Mucosa of stomach (tissue), 1 donor: ENCODE data around the gene C18orf63.
"Not testable (repeated sequence)": the region's sequence is repeated elsewhere in the genome, so short reads cannot be mapped to it uniquely, and the experiment has no call there.

Source experiments
- H3K27me3 ChIP-seq: one replicate; pipeline ENCODE4 v1.7.0; 2013; ENCODE audit warnings: mild to moderate bottlenecking, low read length; ENCODE audit not compliant: control insufficient read depth, insufficient read depth
- H3K36me3 ChIP-seq: one replicate; pipeline ENCODE4 v1.7.0; 2013; ENCODE audit warnings: low read length; ENCODE audit not compliant: control insufficient read depth, insufficient read depth
- H3K4me1 ChIP-seq: one replicate; pipeline ENCODE4 v1.7.0; 2013; ENCODE audit warnings: mild to moderate bottlenecking, low read length; ENCODE audit not compliant: control insufficient read depth, insufficient read depth
- H3K4me3 ChIP-seq: one replicate; pipeline ENCODE4 v1.7.0; 2013; ENCODE audit warnings: low read length
- H3K9ac ChIP-seq: one replicate; pipeline ENCODE4 v1.7.0; 2013; ENCODE audit warnings: mild to moderate bottlenecking, low read length, moderate library complexity
- H3K9me3 ChIP-seq: one replicate; pipeline ENCODE4 v1.7.0; 2013; ENCODE audit warnings: mild to moderate bottlenecking, low read length, moderate library complexity; ENCODE audit not compliant: control insufficient read depth
- donor health status: Pancreatic carcinoma.

Gene C18orf63

DNA sequence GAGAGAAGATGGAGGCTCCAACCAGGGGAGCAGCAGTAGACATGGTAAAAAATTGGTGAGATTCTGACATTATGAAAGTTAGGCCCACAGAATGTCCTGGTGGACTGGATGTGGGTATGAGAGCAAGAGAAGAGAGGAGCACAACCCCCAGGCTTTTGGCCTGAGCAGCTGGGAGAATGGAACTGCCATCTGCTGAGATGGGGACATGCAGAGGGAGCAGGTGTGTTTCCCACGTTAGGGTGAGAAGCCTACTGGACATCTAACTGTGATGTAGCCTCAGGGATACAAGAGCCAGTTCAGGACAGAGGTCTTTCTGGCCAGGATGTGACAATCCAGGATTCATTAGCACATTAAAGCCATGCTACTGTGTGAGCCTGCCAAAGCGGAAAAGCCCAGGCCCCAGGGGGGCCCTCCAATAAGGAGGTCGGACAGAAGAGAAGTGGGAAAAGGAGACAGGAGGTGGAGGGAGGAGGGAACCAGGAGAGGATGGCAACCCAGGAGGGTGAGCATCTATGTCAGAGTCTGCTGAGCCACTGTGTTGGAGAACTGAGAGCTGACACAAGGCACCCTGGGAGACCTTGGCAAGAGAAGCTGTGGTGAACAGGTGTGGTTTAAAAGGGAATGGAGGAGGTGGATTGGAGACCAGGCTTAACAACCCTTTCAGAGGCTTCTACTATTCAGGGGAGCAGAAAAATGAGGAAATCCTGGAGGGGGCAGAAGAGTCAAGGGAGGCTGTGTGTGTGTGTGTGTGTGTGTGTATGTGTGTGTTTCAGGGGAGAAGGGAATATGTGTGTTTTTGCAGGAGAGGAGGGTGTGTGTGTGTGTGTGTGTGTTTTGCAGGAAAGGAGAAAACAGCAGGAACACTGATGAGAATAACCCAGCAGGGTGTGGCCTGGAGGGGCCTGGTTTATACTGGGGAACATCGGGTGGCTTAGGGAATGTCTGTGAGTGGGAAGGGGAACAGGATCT lies 34.3 kb upstream of the C18orf63 start:
- Histone ChIP-seq H3K27me3 (no peaks in the 10 kb centered on the region), H3K36me3 (no peaks in the 10 kb centered on the region), H3K9ac (no peak overlapping the region), H3K4me1 (peaks cover 37% of the 10 kb centered on the region), H3K9me3 (no peaks in the 10 kb centered on the region), H3K4me3 (no peak overlapping the region)

DNA sequence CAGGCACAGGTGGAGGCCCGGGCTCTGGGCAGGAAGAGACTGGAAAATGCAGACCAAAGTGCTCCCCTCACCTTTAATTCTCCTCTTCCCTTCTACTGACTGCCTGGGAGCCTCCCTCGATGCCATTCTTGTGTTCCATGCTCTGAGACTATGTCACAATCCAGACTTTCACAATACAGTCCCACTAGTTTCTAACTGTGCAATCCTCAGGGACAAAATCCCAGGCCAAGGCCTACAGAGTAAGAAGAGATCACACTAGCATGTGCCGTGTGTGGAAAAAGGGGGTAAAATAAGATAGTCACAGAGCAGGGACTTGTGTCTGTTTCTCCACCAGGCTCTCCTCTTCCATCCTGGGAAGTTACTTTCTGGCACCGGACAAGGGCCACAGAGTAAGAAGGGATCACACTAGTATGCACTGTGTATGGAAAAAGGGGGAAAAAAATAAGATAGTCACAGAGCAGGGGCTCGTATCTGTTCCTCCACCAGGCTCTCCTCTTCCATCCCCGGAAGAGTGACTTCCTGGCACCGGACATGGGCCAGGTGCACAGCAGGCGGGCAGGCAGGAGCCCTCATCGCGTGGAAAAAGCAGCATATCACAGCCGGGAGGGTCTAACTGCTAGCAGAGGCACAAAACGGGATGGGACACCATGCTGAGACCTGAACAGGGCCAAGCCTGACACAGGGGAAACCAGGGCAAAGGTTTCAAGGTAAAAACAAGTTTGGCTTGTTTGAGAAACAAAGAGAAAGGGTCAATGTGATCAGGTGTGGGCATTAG lies 33.5 kb upstream of the C18orf63 start:
- peak overlapping the region; percentile 8 for H3K9ac ChIP-seq
- H3K4me3 ChIP-seq, result no peak overlapping the region
- no peaks in the 10 kb centered on the region for H3K9me3 ChIP-seq
- H3K36me3 ChIP-seq, result no peaks in the 10 kb centered on the region
- peaks cover 37% of the 10 kb centered on the region for H3K4me1 ChIP-seq
- no peaks in the 10 kb centered on the region for H3K27me3 ChIP-seq

DNA sequence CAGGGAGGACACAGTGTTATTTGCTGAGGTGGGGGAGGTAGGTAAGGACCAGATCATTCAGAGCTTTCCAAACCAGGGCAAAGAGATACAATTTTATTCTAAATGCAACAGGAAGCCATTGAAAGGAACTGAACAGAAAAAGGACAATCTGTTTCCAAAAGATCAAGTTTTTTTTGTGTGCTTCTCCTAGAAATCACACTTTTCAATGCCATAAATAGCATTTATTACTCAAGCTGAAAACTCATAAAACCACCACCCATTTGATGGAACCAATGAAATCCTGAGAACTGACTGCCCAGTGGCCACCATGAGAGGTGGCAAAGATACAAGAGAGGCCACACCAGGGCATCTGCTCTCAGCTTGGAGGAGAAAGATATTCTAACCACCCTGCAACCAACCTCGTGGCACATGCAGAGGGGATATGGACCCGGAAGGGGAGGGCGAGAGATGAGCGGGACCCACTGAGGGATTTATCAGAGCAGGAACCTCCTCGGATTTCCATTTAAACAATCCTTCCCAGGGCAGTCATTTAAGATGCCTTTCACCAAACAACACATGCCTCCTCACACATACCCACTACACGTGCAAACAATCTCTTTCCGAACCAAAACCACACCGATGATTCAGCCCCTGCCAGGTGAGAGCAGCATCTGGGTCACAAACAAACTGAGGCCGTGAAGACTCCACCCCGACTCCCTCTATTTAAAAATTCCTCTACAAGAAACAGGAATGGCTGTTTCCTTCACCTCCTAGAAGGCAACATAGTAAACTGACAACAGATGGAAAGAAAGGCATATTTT lies 32.7 kb upstream of the C18orf63 start:
- Histone ChIP-seq H3K4me3 (no peak overlapping the region), H3K4me1 (peaks cover 37% of the 10 kb centered on the region)

DNA sequence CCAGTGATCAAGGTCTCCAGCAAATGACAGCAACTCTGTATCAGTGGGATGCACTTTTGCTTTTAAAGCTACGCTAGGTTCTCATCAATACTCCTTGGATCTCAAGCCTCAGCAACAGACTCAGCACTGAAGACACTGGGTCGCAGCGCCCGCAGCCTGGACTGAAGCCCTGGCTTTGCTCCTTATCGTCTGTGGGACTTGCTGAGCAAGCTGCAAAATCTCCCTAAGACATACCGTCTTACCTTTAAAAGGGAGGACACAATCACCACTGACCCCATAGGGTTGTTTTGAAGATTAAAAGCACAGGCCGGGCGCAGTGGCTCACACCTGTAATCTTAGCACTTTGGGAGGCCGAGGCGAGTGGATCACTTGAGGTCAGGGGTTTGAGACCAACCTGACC lies 32.0 kb upstream of the C18orf63 start:
- Histone ChIP-seq H3K4me3 (no peak overlapping the region), H3K9me3 (no peaks in the 10 kb centered on the region), H3K9ac (no peak overlapping the region), H3K4me1 (peaks cover 38% of the 10 kb centered on the region), H3K36me3 (no peaks in the 10 kb centered on the region), H3K27me3 (no peaks in the 10 kb centered on the region)

More for the DNA sequence above, 32.7 kb upstream of the C18orf63 start:
- Histone ChIP-seq H3K36me3 (no peaks in the 10 kb centered on the region), H3K27me3 (no peaks in the 10 kb centered on the region), H3K9ac (peak overlapping the region; percentile 8), H3K9me3 (no peaks in the 10 kb centered on the region)

DNA sequence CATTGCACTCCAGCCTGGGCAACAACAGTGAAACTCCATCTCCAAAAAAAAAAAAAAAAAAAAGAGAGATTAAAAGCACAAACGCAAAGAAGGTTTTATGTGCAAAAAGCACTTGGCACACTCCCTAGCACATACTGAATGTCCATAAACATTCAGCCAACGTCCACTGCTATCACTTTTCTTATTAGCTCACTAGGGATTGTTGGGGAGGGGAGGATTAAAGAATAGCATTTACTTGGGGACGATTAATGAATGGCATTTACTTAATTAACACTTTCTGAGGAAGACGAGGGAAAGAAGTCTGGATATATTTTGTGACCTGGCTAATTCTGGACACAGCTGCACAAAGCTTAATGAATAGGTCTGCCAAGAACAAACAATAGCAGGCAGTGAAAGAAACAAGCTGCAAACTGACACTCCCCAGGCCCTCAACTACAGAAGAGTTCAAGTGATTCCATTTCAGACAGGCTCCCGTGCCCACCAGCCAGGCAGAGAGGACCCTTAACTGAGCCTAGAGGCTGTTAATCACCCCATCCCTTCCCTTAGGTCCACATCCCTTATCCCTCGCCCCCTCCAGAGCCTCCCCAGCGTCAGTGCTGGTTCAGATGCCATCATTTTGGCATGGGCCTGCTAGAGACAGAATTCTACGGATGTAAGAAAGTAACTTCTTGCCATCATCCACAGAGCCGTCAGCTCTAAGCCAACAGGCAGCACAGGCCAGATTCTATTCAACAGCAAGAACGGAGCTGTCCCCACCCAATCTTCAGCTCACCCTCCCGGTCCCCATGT lies 31.3 kb upstream of the C18orf63 start:
- Histone ChIP-seq H3K9ac (no peak overlapping the region), H3K27me3 (no peaks in the 10 kb centered on the region), H3K36me3 (no peaks in the 10 kb centered on the region), H3K4me3 (no peak overlapping the region), H3K9me3 (no peaks in the 10 kb centered on the region), H3K4me1 (peaks cover 46% of the 10 kb centered on the region)

DNA sequence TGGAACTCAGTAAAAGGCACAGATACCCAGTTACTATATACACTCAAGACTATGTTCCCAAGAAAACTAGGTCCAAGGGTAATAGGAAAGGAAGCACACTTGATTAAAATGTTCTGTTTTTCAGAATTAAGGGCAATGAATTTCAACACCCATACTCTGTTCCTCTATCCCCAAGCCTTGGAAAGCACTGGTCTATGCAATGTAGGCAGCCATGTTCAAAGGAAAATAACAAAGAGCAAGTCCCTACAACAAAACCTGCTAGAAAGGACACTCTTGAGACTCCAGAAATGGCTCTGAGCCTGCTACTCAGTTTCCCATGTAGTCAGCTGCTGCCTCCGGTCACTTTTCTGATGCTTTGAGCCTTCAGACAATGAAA lies 30.7 kb upstream of the C18orf63 start:
- peaks cover 51% of the 10 kb centered on the region for H3K4me1 ChIP-seq
- no peak overlapping the region for H3K4me3 ChIP-seq
- H3K9me3 ChIP-seq, result no peaks in the 10 kb centered on the region
- H3K27me3 ChIP-seq, result no peaks in the 10 kb centered on the region
- H3K36me3 ChIP-seq, result no peaks in the 10 kb centered on the region
- H3K9ac ChIP-seq, result no peak overlapping the region

DNA sequence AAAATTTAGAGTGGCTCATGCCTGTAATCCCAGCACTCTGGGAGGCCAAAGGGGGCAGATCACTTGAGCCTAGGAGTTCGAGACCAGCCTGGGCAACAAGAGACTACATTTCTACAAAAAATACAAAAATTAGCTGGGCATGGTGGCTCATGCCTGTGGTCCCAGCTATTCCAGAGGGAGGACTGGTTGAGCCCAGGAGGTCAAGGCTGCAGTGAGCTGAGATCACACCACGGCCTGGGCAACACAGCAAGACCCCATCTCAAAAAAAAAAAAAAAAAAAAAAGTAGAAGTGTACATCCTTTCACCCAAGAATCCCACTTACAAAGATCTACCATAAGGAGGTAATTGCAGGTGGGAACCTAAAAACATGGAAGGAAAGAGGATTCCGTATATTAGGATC lies 30.1 kb upstream of the C18orf63 start:
- not testable (repeated sequence) for H3K4me3 ChIP-seq, H3K9me3 ChIP-seq, H3K36me3 ChIP-seq, H3K27me3 ChIP-seq, H3K9ac ChIP-seq
- peaks cover 51% of the 10 kb centered on the region for H3K4me1 ChIP-seq

DNA sequence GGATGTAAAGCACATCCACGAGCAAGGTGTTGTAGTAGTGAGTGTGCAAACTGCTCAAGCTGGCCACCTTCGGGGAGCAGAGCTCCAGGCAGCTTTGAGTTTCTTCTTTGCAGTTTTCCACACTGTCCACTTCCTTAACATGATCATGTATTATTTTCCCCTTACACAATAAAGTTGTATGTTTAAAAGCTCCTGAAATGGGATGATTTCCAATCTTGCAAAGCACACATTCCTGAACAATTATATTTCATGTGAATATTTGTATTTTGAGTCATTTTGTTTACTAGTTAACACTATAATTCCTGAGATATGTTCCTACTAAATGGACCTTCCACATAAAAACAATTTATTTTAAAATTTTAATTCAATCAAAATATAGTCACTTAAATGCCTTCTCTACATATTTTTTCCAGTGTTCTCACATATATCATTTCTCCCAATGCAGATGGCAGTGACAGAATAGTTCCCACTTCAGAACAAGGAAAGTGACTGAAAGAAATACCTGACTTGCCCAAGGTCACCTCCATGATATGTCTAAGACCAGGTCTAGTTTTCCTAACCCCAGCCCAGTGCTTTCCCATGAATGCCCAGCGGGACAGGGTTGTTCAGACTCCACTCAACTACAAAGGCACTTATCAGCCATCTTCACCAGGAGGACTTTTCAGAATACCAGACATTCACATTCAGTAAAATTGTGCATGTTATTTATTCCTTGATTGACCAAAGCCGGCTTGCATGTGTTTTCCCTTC lies 29.4 kb upstream of the C18orf63 start:
- H3K4me3 ChIP-seq, result no peak overlapping the region
- no peaks in the 10 kb centered on the region for H3K36me3 ChIP-seq
- H3K9ac ChIP-seq, result no peak overlapping the region
- H3K4me1 ChIP-seq, result peaks cover 51% of the 10 kb centered on the region
- H3K9me3 ChIP-seq, result no peaks in the 10 kb centered on the region
- no peaks in the 10 kb centered on the region for H3K27me3 ChIP-seq

DNA sequence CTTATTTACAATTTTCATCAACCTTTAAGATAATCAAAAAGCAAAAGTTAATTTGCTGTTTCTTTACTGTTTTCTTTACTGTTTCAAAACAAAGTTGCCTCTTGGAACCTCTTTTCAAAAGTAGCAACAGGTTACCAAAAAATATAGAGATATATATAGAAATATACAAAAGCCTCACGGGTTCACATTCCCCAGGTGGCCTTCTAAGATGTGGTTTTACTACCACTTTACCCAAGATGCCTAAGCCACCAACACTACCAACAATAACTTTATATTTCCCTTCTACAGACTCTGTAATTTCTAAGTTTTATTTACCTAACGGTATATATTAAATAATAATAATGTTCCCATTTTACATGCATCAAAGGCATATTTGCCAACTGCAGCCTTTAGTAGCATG lies 28.8 kb upstream of the C18orf63 start:
- H3K9me3 ChIP-seq, result no peaks in the 10 kb centered on the region
- H3K27me3 ChIP-seq, result no peaks in the 10 kb centered on the region
- H3K36me3 ChIP-seq, result no peaks in the 10 kb centered on the region
- H3K4me1 ChIP-seq, result peaks cover 46% of the 10 kb centered on the region
- no peak overlapping the region for H3K4me3 ChIP-seq
- no peak overlapping the region for H3K9ac ChIP-seq

DNA sequence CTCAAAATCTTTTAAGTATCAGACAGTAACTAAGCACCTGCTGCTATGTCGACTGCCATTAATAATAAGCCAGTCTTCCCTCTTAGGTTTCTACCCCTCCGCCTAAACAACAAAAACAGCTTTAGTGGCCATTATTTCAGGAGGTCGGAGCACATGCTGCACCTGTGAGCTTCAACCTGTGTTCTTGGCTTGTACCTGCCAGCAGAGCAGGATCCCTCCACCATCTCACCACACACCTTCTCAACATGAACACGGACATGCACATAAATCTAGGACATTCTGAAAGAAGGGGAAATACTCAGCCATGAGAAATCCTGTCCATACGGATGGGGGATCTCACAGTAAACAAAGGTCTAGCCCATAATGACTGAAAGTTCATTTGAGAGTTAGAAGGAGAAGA lies 27.6 kb upstream of the C18orf63 start:
- no peaks in the 10 kb centered on the region for H3K36me3 ChIP-seq
- H3K9me3 ChIP-seq, result no peaks in the 10 kb centered on the region
- no peak overlapping the region for H3K4me3 ChIP-seq
- no peak overlapping the region for H3K9ac ChIP-seq
- H3K27me3 ChIP-seq, result no peaks in the 10 kb centered on the region
- peaks cover 34% of the 10 kb centered on the region for H3K4me1 ChIP-seq

DNA sequence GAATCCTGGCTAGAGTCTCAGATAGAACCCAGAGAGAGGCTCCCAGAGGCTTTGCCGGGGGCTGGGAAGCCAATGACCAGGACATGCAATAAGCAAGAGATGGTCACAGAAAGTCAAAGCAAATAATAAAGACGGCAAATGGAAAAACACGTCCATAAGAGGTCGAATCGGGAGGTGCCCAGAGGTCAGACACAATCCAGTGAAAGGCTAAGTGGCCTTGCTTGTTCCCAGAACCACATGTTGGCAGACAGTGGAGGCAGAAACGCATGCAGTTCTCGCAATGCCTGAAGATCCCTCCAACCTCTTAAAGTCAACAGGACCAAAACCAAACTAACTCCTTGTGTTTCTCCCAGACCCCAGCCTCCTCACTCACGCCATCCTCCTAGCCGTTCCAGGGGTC lies 26.9 kb upstream of the C18orf63 start:
- Histone ChIP-seq H3K36me3 (no peaks in the 10 kb centered on the region), H3K9ac (no peak overlapping the region), H3K4me1 (peaks cover 27% of the 10 kb centered on the region), H3K4me3 (no peak overlapping the region), H3K9me3 (no peaks in the 10 kb centered on the region), H3K27me3 (no peaks in the 10 kb centered on the region)
